K562 (cell line): ENCODE results near the gene BOLA1.

Experiments used
- CTCF ChIP-seq, 3 experiments: IDR thresholded peaks in 2 of 3; conservative IDR thresholded peaks in 1 of 3; 2 replicates each; pipeline ENCODE4 v1.5.1; 2011 to 2012; ENCODE audit warnings: low read length in 3 of 3, mild to moderate bottlenecking in 3 of 3, control low read depth in 2 of 3, improper control_type of control experiment in 1 of 3, inconsistent platforms in 1 of 3, low read depth in 1 of 3, mixed read lengths in 1 of 3, moderate library complexity in 1 of 3; ENCODE audit not compliant: insufficient read depth in 2 of 3
- HDAC1 ChIP-seq, 2 experiments: fragments of 450-650 bp; IDR thresholded peaks; 2 replicates each; pipeline ENCODE4 v1.6.1; 2016 to 2017; ENCODE audit warnings: inconsistent platforms in 1 of 2, mild to moderate bottlenecking in 1 of 2, moderate library complexity in 1 of 2
- KDM1A ChIP-seq, 2 experiments: fragments of 450-650 bp; IDR thresholded peaks; 2 replicates each; pipeline ENCODE4 v1.6.1; 2016; ENCODE audit warnings: mild to moderate bottlenecking in 2 of 2
- MYNN ChIP-seq, 2 experiments: sonication (generic); formaldehyde crosslinking in 1 of 2; IDR thresholded peaks; 2 replicates each; pipeline versions ENCODE4 v1.5.0 to v1.6.1; 2016 to 2020; ENCODE audit warnings: antibody characterized with exemption in 1 of 2, missing genetic modification reagents in 1 of 2
- POLR2AphosphoS5 ChIP-seq: IDR thresholded peaks from 2 replicates; pipeline ENCODE4 v1.6.1; 2011; ENCODE audit warnings: mild to moderate bottlenecking, low read depth, low read length, moderate library complexity; ENCODE audit not compliant: control insufficient read depth, insufficient read depth
- PRDM10 ChIP-seq: fragments of 450-650 bp; IDR thresholded peaks from 2 replicates; pipeline ENCODE4 v1.6.1; 2018; ENCODE audit not compliant: partially characterized antibody
- REST ChIP-seq, 2 experiments: fragments of 450-650 bp; formaldehyde crosslinking in 1 of 2; IDR thresholded peaks; 2 replicates each; pipeline versions ENCODE4 v1.4.0 to v1.6.1; 2014 to 2020; ENCODE audit warnings: mild to moderate bottlenecking in 2 of 2, borderline replicate concordance in 1 of 2, low read depth in 1 of 2
- USF2 ChIP-seq: sonication (generic); formaldehyde crosslinking; IDR thresholded peaks from 2 replicates; pipeline ENCODE4 v1.5.0; 2020; ENCODE audit warnings: missing genetic modification reagents

GRCh38 chr1:149926296-149926695 is 26.9 kb downstream of the BOLA1 start:
- no peak for TF ChIP-seq CTCF (IDR thresholded peaks at IDR 0.05 in 2 of 3, conservative IDR thresholded peaks at IDR 0.05 in 1 of 3; ENCODE audit: insufficient read depth in 2 of 3, low read depth in 1 of 3, low read length in 3 of 3)
- TF ChIP-seq KDM1A (IDR thresholded peaks at IDR 0.05), result no peak
- no peak for TF ChIP-seq HDAC1 (IDR thresholded peaks at IDR 0.05)
- no peak for TF ChIP-seq USF2 (CRISPR knock-in tag)
- TF ChIP-seq MYNN (IDR thresholded peaks at IDR 0.05), result no peak
- TF ChIP-seq MYNN (CRISPR knock-in tag; IDR thresholded peaks at IDR 0.05), result no peak
- no peak for TF ChIP-seq POLR2AphosphoS5
- no peak for TF ChIP-seq REST (IDR thresholded peaks at IDR 0.05; ENCODE audit: borderline replicate concordance)
- no peak for TF ChIP-seq REST (CRISPR knock-in tag; IDR thresholded peaks at IDR 0.05; ENCODE audit: low read depth)
- no peak for TF ChIP-seq PRDM10
